Gastrocnemius medialis (tissue), 4 donors: ENCODE measurements around the gene CCDC171.

ENCODE experiments used
- CTCF ChIP-seq, 5 experiments: fragments of 450-650 bp in 3 of 5; fragments of 200-600 bp in 2 of 5; sonication (generic) in 2 of 5; IDR thresholded peaks in 4 of 5; conservative IDR thresholded peaks in 1 of 5; 1 replicate in 4 of 5; 2 replicates in 1 of 5; pipeline ENCODE4 v1.5.1; 2016 to 2019; ENCODE audit warnings: antibody characterized with exemption in 5 of 5, mild to moderate bottlenecking in 3 of 5, moderate library complexity in 3 of 5
- POLR2A ChIP-seq, 2 donors: fragments of 450-650 bp; IDR thresholded peaks; one replicate each; pipeline ENCODE4 v1.6.1; 2017; ENCODE audit warnings: antibody characterized with exemption in 2 of 2, mild to moderate bottlenecking in 2 of 2, moderate library complexity in 2 of 2

- TF ChIP-seq CTCF (IDR thresholded peaks at IDR 0.05 in 4 of 5, conservative IDR thresholded peaks at IDR 0.05 in 1 of 5) (no peak), POLR2A (IDR thresholded peaks at IDR 0.05) (no peak)
Observed at GRCh38 chr9:15513335-15513734, 39.5 kb upstream of the CCDC171 start.
